ENCODE results near the gene PDE4B. TPM values are rescaled to one million over a fixed set of nuclear protein-coding genes. Genes with fewer than 3 reads are reported as not detected.
A peak's percentile ranks its signal among the peaks of the same experiment; 100 is the strongest.

The PDE4B gene
- total and polyA plus RNA-seq, 10 of the 15 experiments (the other 5 are each of a cell fraction or from before 2014, with no cell fraction given) = 3.0 to 13.2 (median 5.7) TPM

- TF ChIP-seq HSF1 (IDR thresholded peaks at IDR 0.05; ENCODE audit: low read depth, low read length) = no peak
- no peak for TF ChIP-seq ZBTB4 (CRISPR knock-in tag; IDR thresholded peaks at IDR 0.05)
- TF ChIP-seq MYB (IDR thresholded peaks at IDR 0.05; ENCODE audit: borderline replicate concordance, low read depth, low read length) = no peak
- TF ChIP-seq RCOR1 (conservative IDR thresholded peaks at IDR 0.05; ENCODE audit: low read depth, low read length) = no peak
- TF ChIP-seq IKZF1 (conservative IDR thresholded peaks at IDR 0.05) = peak; percentile 66
- TF ChIP-seq RUNX3 (IDR thresholded peaks at IDR 0.05; ENCODE audit: low read length) = peak; percentile 31; the same call in 1 of the 2 replicates
- TF ChIP-seq PRDM15 (CRISPR knock-in tag; IDR thresholded peaks at IDR 0.05) = no peak
- no peak for TF ChIP-seq EZH2 (IDR thresholded peaks at IDR 0.05; ENCODE audit: borderline replicate concordance, control insufficient read depth, low read depth, low read length)
- 0 out of 2 replicates have a peak, but pooled peaks have one; percentile 49 for TF ChIP-seq HDGF (IDR thresholded peaks at IDR 0.05)
- TF ChIP-seq ZNF24 (IDR thresholded peaks at IDR 0.05) = no peak
- no peak for TF ChIP-seq NFYA (IDR thresholded peaks at IDR 0.05; ENCODE audit: borderline replicate concordance, low read depth, low read length)
- 0 out of 2 replicates have a peak, but pooled peaks have one; percentile 52 for TF ChIP-seq MLLT1 (IDR thresholded peaks at IDR 0.05)
- no peak for TF ChIP-seq USF2 (IDR thresholded peaks at IDR 0.05; ENCODE audit: borderline replicate concordance, low read depth, low read length)
- TF ChIP-seq RAD21 (IDR thresholded peaks at IDR 0.05; ENCODE audit: insufficient read depth, low read depth, low read length) = no peak
- TF ChIP-seq TCF12 (IDR thresholded peaks at IDR 0.05; ENCODE audit: low read depth, low read length) = no peak
- TF ChIP-seq MEF2B (IDR thresholded peaks at IDR 0.05; ENCODE audit: partially characterized antibody, poor library complexity, severe bottlenecking) = peak; percentile 42
- no peak for TF ChIP-seq NKRF (conservative IDR thresholded peaks at IDR 0.05)
These were observed 544.6 kb downstream of the PDE4B start (continued) for GRCh38 chr1:66337249-66337648.

Measured in GM12878 (cell line).